NCI-H2227 (cell line): Measurements from ENCODE around the gene PLEKHA7.
A peak's percentile ranks its signal among the peaks of the same experiment; 100 is the strongest.
"Not testable (repeated sequence)": the region's sequence is repeated elsewhere in the genome, so short reads cannot be mapped to it uniquely, and the experiment has no call there.

Experiments
- DNase-seq: peaks from one replicate; lab custom pipeline; 2025; ENCODE audit not compliant: unreplicated experiment; lab: John Stamatoyannopoulos, UW

PLEKHA7 gene

GRCh38 chr11:16881766-16882165, 132.4 kb downstream of the PLEKHA7 start:
- no peak for DNase-seq

- peak; percentile 34 for DNase-seq
Measured at GRCh38 chr11:16881074-16881709, 133.0 kb downstream of the PLEKHA7 start.

DNA sequence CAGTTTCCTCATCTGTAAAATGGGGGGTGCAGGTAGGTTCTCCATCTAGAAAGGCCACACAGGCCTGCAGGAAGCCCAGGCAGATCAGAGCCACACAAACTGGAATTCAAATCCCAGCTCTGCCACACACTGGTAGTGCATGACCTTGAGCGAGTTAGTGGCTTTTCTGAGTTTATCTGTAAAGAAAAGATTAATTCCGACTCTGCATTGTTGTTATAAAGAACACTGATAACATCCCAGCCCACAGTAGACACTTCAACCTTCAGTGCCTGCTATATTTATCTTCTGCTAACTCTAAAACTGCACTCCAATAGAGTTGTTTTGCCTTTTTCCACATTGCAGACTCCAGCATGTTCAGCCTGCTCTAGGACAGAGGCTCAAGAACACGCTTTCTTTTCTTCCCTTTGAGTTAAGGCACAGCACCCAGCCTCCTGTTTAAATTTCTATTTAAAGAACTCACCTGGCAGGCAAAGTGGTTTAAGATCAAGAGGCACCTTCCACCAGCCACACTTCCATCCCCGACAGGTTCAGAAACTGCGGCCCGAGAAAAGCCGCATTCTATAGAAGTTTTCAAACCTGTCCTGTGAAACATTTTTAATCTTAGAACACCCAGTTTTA, 133.9 kb downstream of the PLEKHA7 start:
- DNase-seq = no peak

DNA sequence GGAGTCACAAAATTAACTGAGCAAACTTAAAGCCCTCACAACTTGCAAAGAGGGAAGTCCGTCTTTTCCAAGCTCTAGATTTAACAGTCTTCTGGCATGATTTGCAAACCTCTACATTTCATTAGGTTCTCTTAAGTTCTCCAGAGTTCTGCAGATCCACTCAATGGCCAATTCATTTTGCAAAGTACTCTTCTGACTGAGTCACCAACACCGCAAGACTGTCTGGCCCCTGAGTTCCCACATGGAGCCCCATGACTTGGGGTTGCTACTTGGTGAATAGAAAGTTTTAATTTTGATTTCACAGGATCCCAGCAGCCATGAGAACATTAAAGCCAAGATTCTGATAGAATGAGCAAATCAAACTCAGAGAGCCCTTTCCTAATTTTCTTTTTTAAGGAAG, 134.5 kb downstream of the PLEKHA7 start:
- DNase-seq = no peak

GRCh38 chr11:16876837-16877236, 137.4 kb downstream of the PLEKHA7 start:
- no peak for DNase-seq

- DNase-seq = no peak
Measured at GRCh38 chr11:16876053-16876752, 138.0 kb downstream of the PLEKHA7 start.

GRCh38 chr11:16874275-16874975, 139.8 kb downstream of the PLEKHA7 start:
- no peak for DNase-seq

DNA sequence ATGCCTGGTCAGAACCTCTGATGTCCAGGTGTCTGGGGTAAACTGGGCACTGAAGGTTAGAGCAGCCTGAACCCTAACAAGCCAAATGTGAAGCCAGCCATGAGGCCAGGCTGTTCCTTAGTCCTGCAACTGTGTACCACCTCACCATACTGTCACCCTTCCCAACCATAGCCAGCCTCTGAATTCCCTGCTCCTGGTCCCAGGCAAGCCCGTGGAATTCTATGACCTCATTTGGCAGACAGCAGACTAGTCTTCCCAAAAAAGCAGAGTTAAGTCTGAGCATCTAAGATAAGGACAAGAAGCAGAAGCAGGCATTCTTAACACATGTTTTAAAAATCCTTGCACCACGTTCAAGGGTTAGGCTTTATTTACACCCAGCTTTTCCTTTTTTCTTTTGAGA, 140.9 kb downstream of the PLEKHA7 start:
- DNase-seq = no peak

- DNase-seq = no peak
Measured at GRCh38 chr11:16871368-16871767, 142.8 kb downstream of the PLEKHA7 start.

- DNase-seq = no peak
Measured at GRCh38 chr11:16867097-16867496, 147.1 kb downstream of the PLEKHA7 start.

GRCh38 chr11:16864428-16864827, 149.8 kb downstream of the PLEKHA7 start:
- not testable (repeated sequence) for DNase-seq

GRCh38 chr11:16863389-16863788, 150.8 kb downstream of the PLEKHA7 start:
- peak; percentile 76 for DNase-seq

- peak; percentile 71 for DNase-seq
Measured at GRCh38 chr11:16862726-16863125, 151.5 kb downstream of the PLEKHA7 start.

- peak; percentile 20 for DNase-seq
Measured at GRCh38 chr11:16861862-16862261, 152.4 kb downstream of the PLEKHA7 start.

DNA sequence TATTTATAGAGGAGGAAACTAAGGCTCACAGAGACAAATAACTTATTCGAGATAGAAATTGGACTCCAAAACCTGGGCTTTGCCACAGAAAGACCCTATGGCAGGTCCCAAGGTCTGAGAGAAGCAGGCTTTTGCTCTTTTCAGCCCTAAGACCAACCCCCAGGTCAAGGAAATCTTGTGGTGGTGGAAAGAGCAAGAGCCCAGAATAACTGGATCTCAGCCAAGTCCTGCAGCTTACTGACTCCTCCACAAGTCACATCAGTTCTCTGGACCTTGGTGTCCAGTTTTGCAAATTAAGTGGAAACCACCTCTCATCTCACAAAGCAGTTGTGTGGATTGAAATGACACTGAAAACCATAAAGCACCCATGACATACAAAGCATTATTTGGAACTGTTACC, 153.6 kb downstream of the PLEKHA7 start:
- DNase-seq = no peak

DNA sequence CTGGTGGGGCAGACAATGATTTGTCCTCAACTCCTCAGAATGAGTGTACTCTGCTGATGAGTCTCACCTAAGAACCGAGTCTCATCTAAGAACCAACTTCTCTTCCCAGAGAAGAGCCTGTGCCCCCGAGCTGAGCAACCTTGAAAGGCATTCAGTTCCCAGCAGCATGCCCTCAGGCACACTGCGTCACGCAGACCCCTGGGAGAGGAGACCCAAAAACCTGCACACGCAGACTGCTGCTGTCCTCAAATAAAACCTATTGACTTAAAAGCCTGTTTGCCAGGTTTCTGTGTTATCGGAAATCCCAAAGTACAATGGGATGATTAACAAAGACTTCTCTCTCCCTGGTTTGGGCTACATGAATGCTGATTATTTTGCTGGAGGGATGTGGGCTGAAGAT, 154.6 kb downstream of the PLEKHA7 start:
- no peak for DNase-seq

- no peak for DNase-seq
Measured at GRCh38 chr11:16857186-16857585, 157.0 kb downstream of the PLEKHA7 start.

GRCh38 chr11:16856022-16856471, 158.2 kb downstream of the PLEKHA7 start:
- no peak for DNase-seq

DNA sequence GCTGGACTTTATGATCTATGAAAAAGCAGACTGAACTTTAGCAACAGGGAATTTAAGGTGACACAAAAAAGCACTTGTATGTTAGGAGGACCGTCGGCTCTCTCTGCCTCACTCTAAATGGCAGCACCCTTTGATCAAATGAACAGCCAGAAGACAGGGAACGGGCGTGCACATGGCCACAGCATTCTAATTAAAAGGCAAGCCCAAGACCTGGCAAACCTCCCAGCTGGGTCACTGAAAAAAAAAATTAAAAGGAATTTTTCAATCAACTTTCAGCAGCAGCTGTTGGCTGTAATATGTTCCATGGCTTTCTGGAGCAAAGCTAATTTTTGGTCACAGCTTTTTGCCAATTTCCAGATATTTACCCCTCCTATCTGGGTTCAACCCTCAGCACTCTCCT, 159.2 kb downstream of the PLEKHA7 start:
- DNase-seq = no peak

DNA sequence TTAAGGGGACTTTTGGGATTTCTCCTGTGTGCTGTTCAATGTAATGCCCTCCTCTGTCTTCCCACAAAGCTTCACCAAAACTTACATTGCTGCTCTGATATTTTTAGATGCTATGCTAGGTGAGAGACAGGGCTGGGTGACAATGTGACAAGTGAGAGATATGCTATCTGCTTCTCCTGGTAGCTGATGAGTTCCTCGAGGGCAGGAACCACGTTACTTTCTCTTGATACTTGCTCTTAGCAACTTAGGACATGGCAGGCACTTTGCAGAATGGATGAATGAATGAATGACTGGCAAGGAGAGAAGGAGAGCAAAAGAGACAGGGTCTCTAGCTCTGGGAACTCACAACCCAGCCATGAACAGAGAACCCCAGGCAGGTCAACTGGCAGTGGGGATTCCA, 160.4 kb downstream of the PLEKHA7 start:
- DNase-seq = no peak

DNA sequence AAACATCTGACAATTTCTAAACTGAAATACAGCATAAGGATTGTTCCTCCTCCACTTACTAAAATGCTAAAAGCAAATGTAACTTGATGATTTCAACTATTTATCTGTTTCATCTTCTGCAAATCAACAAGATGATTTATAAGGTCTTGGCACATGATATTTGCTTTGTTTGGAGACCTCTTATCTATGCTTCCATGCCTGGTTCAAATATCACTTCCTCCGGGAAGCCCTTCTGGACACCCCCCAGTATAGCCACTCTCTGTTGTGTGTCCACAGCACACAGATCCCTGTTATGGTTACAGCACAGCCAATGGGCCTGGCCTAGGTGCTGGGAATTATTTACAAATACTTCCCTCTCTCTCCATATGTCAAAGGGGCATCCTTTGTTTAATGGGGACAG, 160.9 kb downstream of the PLEKHA7 start:
- no peak for DNase-seq

GRCh38 chr11:16846305-16846704, 167.9 kb downstream of the PLEKHA7 start:
- no peak for DNase-seq
